GM18505 (cell line): ENCODE measurements around the gene ABAT.
"Not testable (repeated sequence)": the region's sequence is repeated elsewhere in the genome, so short reads cannot be mapped to it uniquely, and the experiment has no call there.

ENCODE experiments used
- ATAC-seq: cut with Tn5 transposase; IDR thresholded peaks from one replicate; pipeline ENCODE4 v1.9.1; 2021; ENCODE audit not compliant: unreplicated experiment
- POLR2A ChIP-seq: IDR thresholded peaks from 4 replicates; pipeline ENCODE4 v1.6.1; 2011; ENCODE audit warnings: borderline replicate concordance; ENCODE audit not compliant: insufficient read depth, insufficient read length; ENCODE audit errors: extremely low read depth

Gene ABAT

DNA sequence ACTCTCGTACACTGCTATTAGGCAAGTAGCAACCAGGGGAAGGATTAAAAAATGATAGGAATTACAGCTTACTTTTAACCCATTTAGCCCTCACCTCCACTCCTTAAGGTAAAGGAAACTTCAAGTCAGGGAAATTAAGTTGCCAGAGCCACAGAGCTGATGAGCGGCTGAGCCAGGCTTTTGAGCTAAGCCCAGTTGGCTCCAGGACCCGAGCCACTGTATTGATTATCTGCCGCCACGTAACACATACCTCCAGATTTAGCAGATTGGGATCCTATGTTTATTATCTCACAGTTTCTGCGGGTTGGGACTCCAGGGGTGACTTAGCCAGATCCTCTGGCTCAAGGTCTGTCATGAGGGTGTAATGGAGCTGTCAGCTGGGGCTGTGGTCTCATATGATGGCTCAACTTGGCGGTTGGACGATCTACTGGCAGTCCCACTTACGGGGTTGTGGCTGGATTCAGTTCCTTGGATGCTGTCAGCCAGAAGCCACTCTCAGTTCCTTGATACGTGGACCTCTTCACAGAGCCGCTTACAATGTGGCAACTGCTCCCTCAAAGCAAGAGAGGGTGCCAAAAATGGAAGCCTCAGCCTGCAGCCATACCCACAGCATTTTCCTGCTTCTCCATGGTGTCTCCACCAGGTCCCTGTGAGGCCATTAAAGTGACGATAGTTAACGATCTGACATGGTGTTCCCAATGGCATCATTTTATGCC lies 65.7 kb downstream of the ABAT start:
- TF ChIP-seq POLR2A = no peak
- ATAC-seq = no peak

DNA sequence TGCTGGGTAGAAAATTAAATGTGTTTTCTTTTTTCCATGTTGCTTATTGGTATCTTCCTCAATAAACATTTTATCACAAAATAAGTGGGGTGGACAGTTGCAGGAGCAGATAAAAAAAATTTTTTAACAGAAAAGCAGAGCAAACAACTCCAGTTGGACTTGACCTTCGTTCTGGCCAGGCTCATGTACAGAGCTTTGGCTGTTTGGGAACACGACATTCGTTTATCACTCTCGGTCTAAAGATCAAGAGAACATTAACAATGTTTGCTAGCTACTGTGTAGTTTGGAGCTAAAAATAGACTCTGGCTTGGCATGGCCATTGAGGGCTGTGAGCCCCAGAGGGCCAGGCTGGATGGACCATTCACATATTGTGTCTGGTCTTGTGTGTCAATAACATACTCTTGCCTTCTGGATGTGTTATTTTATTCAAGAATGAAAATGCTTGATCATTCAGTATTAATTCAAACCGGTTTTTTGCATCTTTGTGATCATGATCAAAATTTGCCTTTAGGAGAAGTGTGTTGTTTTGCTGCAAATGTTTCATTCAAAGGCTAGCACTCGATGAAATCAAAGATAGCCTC lies 66.4 kb downstream of the ABAT start:
- TF ChIP-seq POLR2A = no peak
- no peak for ATAC-seq

DNA sequence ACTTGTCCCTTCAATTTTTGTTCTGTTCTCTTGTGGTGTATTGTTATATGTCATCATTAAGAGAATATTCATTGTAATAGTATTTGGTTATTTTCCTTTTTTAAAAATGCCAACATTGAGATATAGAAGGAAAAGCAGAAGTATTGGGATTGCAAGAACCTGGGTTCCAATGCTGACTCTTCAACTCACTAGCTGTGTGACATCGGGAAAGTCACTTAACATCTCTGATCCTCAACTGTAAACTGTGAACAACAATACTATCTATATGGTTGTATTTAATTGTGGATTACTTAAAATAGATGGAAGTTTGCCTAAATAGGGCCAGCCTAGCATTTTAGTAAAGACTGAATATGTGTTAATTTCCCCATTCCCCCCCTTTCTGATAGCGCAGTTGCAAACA lies 67.2 kb downstream of the ABAT start:
- ATAC-seq = no peak
- TF ChIP-seq POLR2A = no peak

DNA sequence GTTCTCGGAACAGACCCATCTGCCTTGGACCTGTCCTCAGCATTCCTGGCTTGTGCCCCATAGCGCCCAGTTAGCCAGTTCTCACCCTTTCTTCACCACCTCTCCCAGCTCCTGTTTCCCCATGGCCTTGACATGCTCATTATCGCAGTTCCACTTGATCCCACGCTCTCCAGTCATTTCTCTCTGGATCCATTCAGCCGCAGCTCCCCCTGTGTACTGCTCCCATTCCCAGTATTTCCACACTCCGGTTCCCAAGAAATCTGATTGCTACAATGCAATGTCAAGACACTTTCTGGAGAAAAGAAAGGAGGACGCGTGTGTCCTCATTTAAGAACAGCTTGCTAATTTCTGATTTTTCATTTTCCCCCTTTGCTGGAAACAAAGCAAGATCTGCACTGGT lies 67.7 kb downstream of the ABAT start:
- ATAC-seq = no peak
- TF ChIP-seq POLR2A = no peak

DNA sequence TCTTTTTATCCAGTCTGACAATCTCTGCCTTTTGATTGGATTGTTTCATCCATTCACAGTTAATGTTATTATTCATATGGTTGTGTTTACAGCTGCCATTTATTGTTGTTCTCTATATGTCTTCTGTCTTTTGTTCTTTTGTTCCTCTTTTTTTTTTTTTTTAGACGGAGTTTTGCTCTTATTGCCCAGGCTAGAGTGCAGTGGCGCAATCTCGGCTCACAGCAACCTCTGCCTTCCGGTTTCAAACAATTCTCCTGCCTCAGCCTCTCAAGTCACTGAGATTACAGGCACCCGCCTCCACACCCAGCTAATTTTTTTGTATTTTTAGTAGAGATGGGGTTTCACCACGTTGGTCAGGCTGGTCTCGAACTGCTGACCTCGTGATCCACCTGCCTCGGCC lies 74.5 kb downstream of the ABAT start:
- ATAC-seq = not testable (repeated sequence)

DNA sequence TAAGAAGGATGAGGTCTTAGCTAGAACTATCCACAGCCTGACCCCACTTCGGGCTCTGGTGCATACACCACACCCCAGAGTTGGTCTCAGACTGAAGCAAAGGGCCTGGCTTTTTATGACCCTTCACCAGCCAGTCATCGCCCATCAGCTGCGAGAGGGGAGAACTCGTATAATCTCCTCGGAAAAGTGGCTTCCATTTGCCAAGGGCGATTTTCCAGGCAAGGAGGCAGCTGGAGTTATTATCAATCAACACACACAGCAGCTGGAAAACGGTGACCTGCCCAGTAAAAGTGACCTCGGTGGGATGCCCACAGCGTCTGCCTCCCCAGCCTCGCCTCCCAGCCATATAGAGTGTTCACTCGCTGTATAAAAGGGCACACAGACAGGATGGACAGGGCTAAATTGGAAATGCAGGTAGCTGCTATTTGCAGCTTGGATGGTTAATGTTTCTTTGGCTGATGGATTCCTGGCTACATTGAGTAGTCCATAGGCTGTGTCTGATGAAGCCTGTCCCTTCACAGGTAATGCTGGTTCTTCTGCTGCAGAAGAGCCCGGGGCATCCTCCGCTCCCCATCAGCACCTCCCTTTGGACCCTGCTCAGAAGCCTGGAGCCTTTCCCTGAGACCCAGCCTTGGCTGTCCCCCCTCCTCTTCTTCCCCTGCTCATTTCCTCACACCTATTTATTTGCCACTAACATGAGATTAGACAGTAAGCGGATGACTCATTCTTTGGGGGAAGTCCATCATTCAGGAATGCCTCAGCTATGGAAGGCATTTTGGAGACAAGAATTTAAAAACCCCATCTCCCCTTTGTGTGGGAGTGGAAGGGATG lies 77.3 kb downstream of the ABAT start:
- no peak for TF ChIP-seq POLR2A
- no peak for ATAC-seq

DNA sequence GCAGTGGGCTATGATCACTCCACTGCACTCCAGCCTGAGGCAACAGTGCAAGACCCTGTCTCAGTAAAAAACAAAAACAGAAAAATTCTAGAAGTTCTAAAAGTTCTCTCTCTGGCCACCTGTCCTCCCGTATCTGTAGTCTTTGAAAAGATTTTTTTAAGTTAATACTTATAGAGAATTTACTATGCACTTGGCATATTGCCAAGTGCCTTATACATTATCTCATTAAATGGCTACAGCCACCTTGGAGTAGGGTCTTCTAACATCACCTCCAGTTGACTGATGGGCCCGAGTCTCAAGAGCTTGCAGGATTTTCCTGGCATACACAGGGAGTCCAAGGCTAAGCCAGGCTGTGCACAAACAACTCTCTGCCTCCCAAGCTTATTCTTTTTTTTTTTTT lies 78.3 kb downstream of the ABAT start:
- no peak for ATAC-seq
- no peak for TF ChIP-seq POLR2A

DNA sequence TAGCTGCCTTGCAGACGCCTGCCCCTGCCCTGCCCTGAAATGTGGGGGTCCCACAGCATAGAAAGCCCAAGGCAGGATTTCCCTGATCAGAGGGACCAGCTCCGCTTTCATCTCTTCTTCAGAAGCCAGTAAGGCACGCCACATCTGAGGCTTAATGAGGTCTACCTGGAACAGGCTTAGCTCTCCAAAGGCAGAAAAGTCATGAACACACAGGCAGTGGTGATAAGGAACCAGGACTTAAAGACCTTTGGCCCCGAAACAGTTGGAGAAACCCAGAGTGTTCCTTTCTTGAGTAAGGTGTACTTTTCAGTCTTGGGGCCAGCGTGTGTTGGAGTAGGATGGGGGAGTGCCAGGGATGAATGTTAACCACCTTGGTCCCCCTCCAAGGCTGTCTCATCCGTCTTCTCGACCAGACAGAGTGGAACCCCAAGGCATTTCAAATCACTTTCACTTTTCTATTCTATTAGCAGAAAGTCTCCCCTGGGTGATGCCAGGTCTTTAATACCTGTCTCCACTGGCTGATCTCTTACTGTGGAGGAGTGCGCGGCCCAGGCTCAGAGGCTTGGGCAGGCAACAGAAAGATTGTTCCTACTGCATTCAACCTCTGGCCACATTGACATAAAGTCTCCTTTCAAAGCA lies 79.1 kb downstream of the ABAT start:
- no peak for ATAC-seq
- TF ChIP-seq POLR2A = no peak

DNA sequence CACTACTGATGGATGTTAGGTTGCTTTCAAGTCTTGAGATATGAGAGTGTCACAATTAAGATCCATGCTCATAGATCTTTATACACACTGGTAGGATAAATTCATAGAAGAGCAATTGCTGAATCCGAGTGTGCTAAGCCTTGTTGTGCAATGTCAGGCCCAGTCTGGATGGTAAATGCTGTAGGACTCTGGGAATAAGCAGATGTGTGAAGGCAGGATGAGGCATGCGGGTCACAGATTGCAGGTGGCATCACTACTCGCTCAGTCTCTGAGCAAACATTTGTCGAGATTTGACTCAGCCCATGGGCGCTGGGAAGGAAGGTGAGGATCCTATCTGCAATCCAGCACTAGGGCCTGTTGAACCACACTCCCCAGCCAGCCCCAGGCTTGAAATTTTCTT lies 82.3 kb downstream of the ABAT start:
- TF ChIP-seq POLR2A = no peak
- ATAC-seq = no peak

DNA sequence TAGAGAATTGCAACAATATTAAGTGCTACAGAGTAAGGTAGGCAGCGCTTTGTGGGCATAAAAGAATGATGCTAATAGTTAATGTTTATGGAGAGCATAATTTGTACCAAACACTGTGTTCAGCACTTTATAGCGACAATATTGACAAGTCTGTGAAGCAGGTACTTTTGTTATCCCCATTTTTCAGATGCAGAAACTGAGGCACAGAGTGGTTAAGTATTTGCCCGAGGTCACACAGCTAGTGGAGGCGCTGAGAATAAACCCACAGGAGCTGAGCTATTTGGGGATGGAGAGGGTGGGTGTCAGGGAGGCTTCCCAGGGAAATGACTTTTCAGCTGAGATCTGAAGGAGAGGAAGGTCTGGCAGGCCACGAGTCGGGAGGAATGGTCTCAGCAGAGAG lies 83.6 kb downstream of the ABAT start:
- ATAC-seq = no peak

DNA sequence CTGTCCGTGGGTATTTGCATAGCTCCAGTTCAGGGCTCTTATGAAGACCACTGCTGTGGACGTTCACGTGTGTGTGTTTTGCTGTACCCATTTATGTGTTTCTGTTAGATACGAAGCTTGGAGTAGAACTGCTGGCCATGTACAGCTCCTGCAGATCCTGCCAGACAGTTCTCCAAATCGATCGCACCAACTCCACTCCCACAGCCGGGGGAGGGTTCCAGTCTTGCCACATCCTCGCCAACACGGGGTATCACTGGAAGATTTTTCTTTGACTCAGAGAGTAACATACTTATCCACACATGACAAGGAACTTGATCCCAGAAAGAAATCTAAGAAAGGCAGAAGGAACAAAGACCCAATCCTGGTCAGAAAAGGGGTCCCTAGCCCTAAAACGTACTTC lies 85.6 kb downstream of the ABAT start:
- no peak for ATAC-seq
- TF ChIP-seq POLR2A = no peak

More for the DNA sequence above, 83.6 kb downstream of the ABAT start:
- no peak for TF ChIP-seq POLR2A

DNA sequence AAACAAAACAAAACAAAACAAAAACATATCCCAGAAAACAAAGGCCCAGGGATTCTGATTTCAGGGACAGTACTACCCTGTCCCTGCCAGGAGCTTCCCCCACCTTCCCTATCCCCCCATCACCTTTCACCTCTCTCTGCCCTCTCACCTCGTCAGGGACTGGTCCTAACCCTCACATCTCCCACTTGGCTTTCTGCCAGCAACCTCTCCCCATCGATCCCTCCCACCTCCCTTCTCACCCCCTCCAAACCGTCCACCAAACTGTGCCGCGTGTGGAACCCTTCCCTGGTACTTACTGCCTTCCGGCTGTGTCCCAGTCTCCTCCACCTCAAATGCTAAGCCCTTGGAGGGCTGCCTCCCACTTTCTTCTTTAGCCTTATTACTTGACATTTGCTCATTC lies 86.7 kb downstream of the ABAT start:
- no peak for ATAC-seq
- TF ChIP-seq POLR2A = no peak

DNA sequence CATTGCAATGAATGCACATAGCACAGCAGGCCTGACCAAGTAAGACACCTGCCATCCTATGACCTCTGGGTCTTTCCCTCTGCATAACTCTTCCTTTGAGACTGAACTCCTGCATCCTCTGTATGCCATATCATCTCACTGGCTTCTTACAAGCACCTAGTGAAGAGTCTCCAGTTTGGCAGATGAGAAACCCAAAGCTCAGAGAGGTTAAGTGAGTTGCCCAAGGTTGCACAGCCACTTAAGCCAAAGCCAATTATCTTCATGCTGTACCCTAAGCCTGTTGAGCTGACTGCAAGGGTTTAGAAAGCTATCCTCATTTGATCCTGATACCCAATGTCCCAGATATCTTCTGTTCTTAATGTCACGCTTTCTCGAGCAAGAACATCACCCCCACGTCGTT lies 87.8 kb downstream of the ABAT start:
- no peak for TF ChIP-seq POLR2A
- no peak for ATAC-seq
